GM12878 (cell line): ENCODE measurements around the gene ZNF491. TPM values are rescaled to one million over a fixed set of nuclear protein-coding genes. Genes with fewer than 3 reads are reported as not detected.

Experiments
- ATAC-seq: fragments of 200-7000 bp; cut with Tn5 transposase; 3 replicates; pipeline ENCODE4 v1.9.1; 2020; ENCODE audit warnings: mild to moderate bottlenecking, moderate library complexity
- BruUV-seq: library from RNA; stranded (reverse); fragments of 400-500 nt; replicated peaks from 2 replicates; lab custom pipeline; 2021; lab: Mats Ljungman, UMichigan
- CTCF ChIA-PET: fragments of 300-600 bp; sonication (Branson Sonifier 250); formaldehyde crosslinking; extraction: SDS; loops from one replicate; lab custom pipeline; 2021; ENCODE audit warnings: inconsistent platforms; lab: Yijun Ruan, JAX
- POLR2A ChIA-PET: fragments of 350-600 bp; formaldehyde crosslinking; extraction: SDS; loops from one replicate; lab custom pipeline; 2021; ENCODE audit warnings: inconsistent platforms; lab: Charles Lee
- RAD21 ChIA-PET: fragments of 300-600 bp; sonication (Branson Sonifier 250); formaldehyde crosslinking; loops from one replicate; lab custom pipeline; 2023; ENCODE audit warnings: antibody characterized with exemption; ENCODE audit not compliant: unreplicated experiment; lab: Charles Lee
- SMC1A ChIA-PET: fragments of 300-600 bp; sonication (Branson Sonifier 250); formaldehyde crosslinking; loops from one replicate; lab custom pipeline; 2023; ENCODE audit not compliant: unreplicated experiment, uncharacterized antibody; lab: Charles Lee
- DNase-seq: peaks from one replicate; pipeline ENCODE4 v3.0.0-alpha.2; 2011; ENCODE audit warnings: low read depth, low spot score
- FAIRE-seq: peaks from 3 replicates; lab custom pipeline; 2011; peaks lifted over from hg19 to GRCh38; lab: Jason Lieb, UNC
- H2AFZ ChIP-seq: 2 replicates; pipeline ENCODE4 v1.6.0; 2011; ENCODE audit warnings: low read depth, low read length, control low read depth; ENCODE audit not compliant: control insufficient read depth
- H3K27ac ChIP-seq: 2 replicates; pipeline ENCODE4 v1.5.1; 2011; ENCODE audit warnings: control low read depth; ENCODE audit not compliant: control insufficient read depth, insufficient read depth
- H3K27me3 ChIP-seq, 2 experiments: replicated peaks in 1 of 2; 2 replicates each; pipeline versions ENCODE4 v1.6.0 to v1.6.1; 2011; ENCODE audit warnings: low read length in 1 of 2; ENCODE audit not compliant: control insufficient read depth in 2 of 2, insufficient read depth in 2 of 2
- H3K36me3 ChIP-seq, 2 experiments: 2 replicates each; pipeline ENCODE4 v1.5.1; 2011; ENCODE audit warnings: low read length in 1 of 2; ENCODE audit not compliant: control insufficient read depth in 2 of 2, insufficient read depth in 2 of 2
- H3K4me1 ChIP-seq: 2 replicates; pipeline ENCODE4 v1.6.1; 2011; ENCODE audit warnings: mild to moderate bottlenecking, low read length, moderate library complexity, mixed read lengths; ENCODE audit not compliant: control insufficient read depth, insufficient read depth
- H3K4me2 ChIP-seq: 2 replicates; pipeline ENCODE4 v1.6.0; 2011; ENCODE audit warnings: control low read depth; ENCODE audit not compliant: control insufficient read depth, insufficient read depth
- H3K4me3 ChIP-seq: fragments of 200-600 bp; sonication (generic); 2 replicates; pipeline ENCODE4 v1.5.1; 2016
- H3K79me2 ChIP-seq: 2 replicates; pipeline ENCODE4 v1.6.0; 2011; ENCODE audit warnings: low read length; ENCODE audit not compliant: control insufficient read depth, insufficient read depth
- H3K9ac ChIP-seq: 2 replicates; pipeline ENCODE4 v1.8.0; 2011; ENCODE audit warnings: low read length, control low read depth, mixed read lengths; ENCODE audit not compliant: control insufficient read depth, insufficient read depth
- H3K9me3 ChIP-seq: replicated peaks from 3 replicates; pipeline ENCODE4 v1.5.1; 2011; ENCODE audit warnings: mild to moderate bottlenecking, low read length; ENCODE audit not compliant: control insufficient read depth, insufficient read depth
- H4K20me1 ChIP-seq: 2 replicates; pipeline ENCODE4 v1.6.0; 2011; ENCODE audit not compliant: control insufficient read depth, insufficient read depth
- CHD4 ChIP-seq: fragments of 200-600 bp; sonication (generic); IDR thresholded peaks from 2 replicates; pipeline ENCODE4 v1.6.1; 2016; ENCODE audit warnings: mild to moderate bottlenecking
- EED ChIP-seq: sonication (generic); IDR thresholded peaks from 2 replicates; pipeline ENCODE4 v1.6.1; 2016; ENCODE audit warnings: antibody characterized with exemption, low read depth
- ESRRA ChIP-seq: IDR thresholded peaks from 2 replicates; pipeline ENCODE4 v1.6.1; 2012; ENCODE audit warnings: mild to moderate bottlenecking, low read length, improper control_type of control experiment
- HDAC6 ChIP-seq: fragments of 200-600 bp; sonication (generic); IDR thresholded peaks from one replicate; pipeline ENCODE4 v1.8.0; 2017; ENCODE audit warnings: antibody characterized with exemption; ENCODE audit not compliant: unreplicated experiment
- JUND ChIP-seq: IDR thresholded peaks from 2 replicates; pipeline ENCODE4 v1.6.1; 2012; ENCODE audit warnings: low read depth, mild to moderate bottlenecking, low read length, improper control_type of control experiment, moderate library complexity
- PAX8 ChIP-seq: fragments of 450-650 bp; IDR thresholded peaks from 2 replicates; pipeline ENCODE4 v1.6.1; 2017; ENCODE audit warnings: mild to moderate bottlenecking, moderate library complexity
- POU2F2 ChIP-seq: IDR thresholded peaks from 3 replicates; pipeline ENCODE4 v1.6.1; 2011; ENCODE audit warnings: low read depth, mild to moderate bottlenecking, low read length, borderline replicate concordance
- RBBP5 ChIP-seq: fragments of 200-600 bp; sonication (generic); conservative IDR thresholded peaks from 2 replicates; pipeline ENCODE4 v1.6.1; 2016
- RELB ChIP-seq: fragments of 450-650 bp; IDR thresholded peaks from 2 replicates; pipeline ENCODE4 v1.6.1; 2017; ENCODE audit warnings: low read depth, mild to moderate bottlenecking, moderate library complexity
- SMAD1 ChIP-seq: fragments of 450-650 bp; IDR thresholded peaks from 2 replicates; pipeline ENCODE4 v1.6.1; 2018; ENCODE audit warnings: mild to moderate bottlenecking, low read depth; ENCODE audit not compliant: partially characterized antibody
- ZNF687 ChIP-seq: fragments of 450-650 bp; IDR thresholded peaks from 2 replicates; pipeline ENCODE4 v1.6.1; 2017; ENCODE audit warnings: mild to moderate bottlenecking, moderate library complexity
- WGBS: methylation state at CpG from one replicate; pipeline ENCODE4 v1.1.6; 2016; ENCODE audit warnings: low lambda C conversion rate; ENCODE audit not compliant: insufficient replicate concordance, insufficient coverage; ENCODE audit errors: missing lambda C conversion rate; 5-methylcytosine and 5-hydroxymethylcytosine counted together
- in situ Hi-C: fragments of 300-500 bp; cut with MboI; formaldehyde crosslinking; loops from 9 replicates; pipeline ENCODE4 v1.14.3; 2018; ENCODE audit warnings: mixed read lengths
- intact Hi-C: fragments of 100-400 bp; cut with micrococcal nuclease; formaldehyde crosslinking; loops from one replicate; pipeline ENCODE4 v1.14.2; 2022; ENCODE audit not compliant: unreplicated experiment
- polyA plus RNA-seq, 11 experiments: library from polyadenylated mRNA; depleted of rRNA in 4 of 11; unstranded in 6 of 11; stranded (reverse) in 5 of 11; fragments of >200 nt; fragmentation: Nextera tagmentation in 4 of 11; fragmentation: Illumina TruSeq in 1 of 11; extraction: Ambion mirVana in 4 of 11; extraction: Trizol in 1 of 11; gene quantifications; 1 replicate in 1 of 11; 2 replicates in 10 of 11; pipeline versions ENCODE4 v1.2.1 to v1.2.3, GENCODE V29; 2011 to 2016; ENCODE audit warnings: inconsistent platforms in 2 of 11, missing spikeins in 2 of 11, low read depth in 1 of 11
- total RNA-seq, 4 experiments: library from RNA; depleted of rRNA in 3 of 4; stranded (reverse); fragments of >200 nt in 3 of 4; fragmentation: Illumina TruSeq in 1 of 4; extraction: Trizol in 1 of 4; gene quantifications; 2 replicates each; pipeline versions ENCODE4 v1.2.1 to v1.2.3, GENCODE V29; 2013 to 2021

Gene ZNF491
- total and polyA plus RNA-seq, 10 of the 15 experiments (the other 5 are each of a cell fraction or from before 2014, with no cell fraction given): 0.18 to 1.4 (median 0.37) TPM

GRCh38 chr19:11763611-11764010 is 34.7 kb upstream of the ZNF491 start:
- WGBS: 100% methylated on average over 1 of the region's 1 CpG
- in situ Hi-C loops (no loop called here), intact Hi-C loops (no loop called here)
- no peak for ATAC-seq
- no peaks in the 10 kb centered on the region for H4K20me1 ChIP-seq
- ChIA-PET RAD21 (no interaction called here), POLR2A (no interaction called here), SMC1A (no interaction called here), CTCF (no interaction called here)
- no peak overlapping the region for H3K9ac ChIP-seq
- no peak overlapping the region for H2AFZ ChIP-seq
- H3K27ac ChIP-seq: no peak overlapping the region
- no peak overlapping the region for H3K4me3 ChIP-seq
- no peak overlapping the region for H3K4me2 ChIP-seq
- H3K9me3 ChIP-seq: no peaks in the 10 kb centered on the region; the same call in none of the 3 replicates
- BruUV-seq: no TSS peak
- H3K36me3 ChIP-seq: no peaks in the 10 kb centered on the region
- DNase-seq: no peak
- peaks cover 3% of the 10 kb centered on the region for H3K4me1 ChIP-seq
- peaks cover 11% of the 10 kb centered on the region for H3K79me2 ChIP-seq
- H3K27me3 ChIP-seq: no peaks in the 10 kb centered on the region
- FAIRE-seq: no peak
- no peak for TF ChIP-seq ZNF687
- no peak for TF ChIP-seq SMAD1
- no peak for TF ChIP-seq HDAC6
- TF ChIP-seq POU2F2: no peak
- no peak for TF ChIP-seq PAX8
- no peak for TF ChIP-seq CHD4
- no peak for TF ChIP-seq JUND
- TF ChIP-seq RBBP5: no peak
- no peak for TF ChIP-seq EED
- no peak for TF ChIP-seq ESRRA
- no peak for TF ChIP-seq RELB
